H54 (cell line): ENCODE measurements around the gene CD58.

Source experiments
- DNase-seq: peaks from one replicate; pipeline ENCODE4 v3.0.0; 2011; ENCODE audit warnings: low spot score, mixed read lengths; ENCODE audit not compliant: insufficient read length
- FAIRE-seq: peaks from 3 replicates; lab custom pipeline; 2011; peaks lifted over from hg19 to GRCh38; lab: Jason Lieb, UNC
- POLR2A ChIP-seq: IDR thresholded peaks from 2 replicates; pipeline ENCODE4 v1.6.1; 2011; ENCODE audit warnings: low read depth, mild to moderate bottlenecking, low read length

The CD58 gene

DNA sequence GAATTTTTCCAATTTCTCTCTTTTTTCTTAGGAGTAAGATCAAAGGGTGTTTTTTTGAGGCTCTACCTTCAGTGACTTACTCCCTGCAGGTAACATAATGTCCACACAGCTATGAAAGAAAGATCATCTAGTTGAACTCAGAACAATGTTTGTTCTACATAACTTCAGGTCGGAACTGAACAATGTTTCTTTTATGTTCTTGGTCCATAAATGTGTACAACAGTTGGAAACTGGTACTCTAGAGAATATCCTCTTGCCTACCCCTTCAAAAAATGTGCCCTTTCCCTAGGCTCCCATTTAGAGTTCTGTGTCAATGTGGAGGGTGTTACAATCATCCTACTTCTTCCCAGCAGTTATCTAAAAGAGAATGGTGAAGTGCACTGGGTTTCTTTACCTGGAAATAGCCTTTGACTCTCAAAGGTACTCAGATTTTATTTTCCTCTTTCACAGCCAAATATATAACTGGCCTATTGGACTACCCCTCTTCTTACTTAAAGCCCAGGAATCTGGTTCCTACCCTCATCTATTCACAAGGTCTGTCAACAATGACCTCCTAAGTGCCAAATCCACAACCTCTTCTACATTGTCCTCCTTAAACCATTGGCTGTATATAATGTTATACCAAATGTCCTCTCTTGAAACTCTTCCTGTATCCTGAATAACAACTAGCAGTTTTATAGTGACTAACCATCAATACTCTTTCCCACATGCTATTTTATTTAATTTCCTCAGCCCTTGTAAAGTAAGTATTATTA lies 42.3 kb downstream of the CD58 start:
- FAIRE-seq: no peak
- TF ChIP-seq POLR2A: no peak

DNA sequence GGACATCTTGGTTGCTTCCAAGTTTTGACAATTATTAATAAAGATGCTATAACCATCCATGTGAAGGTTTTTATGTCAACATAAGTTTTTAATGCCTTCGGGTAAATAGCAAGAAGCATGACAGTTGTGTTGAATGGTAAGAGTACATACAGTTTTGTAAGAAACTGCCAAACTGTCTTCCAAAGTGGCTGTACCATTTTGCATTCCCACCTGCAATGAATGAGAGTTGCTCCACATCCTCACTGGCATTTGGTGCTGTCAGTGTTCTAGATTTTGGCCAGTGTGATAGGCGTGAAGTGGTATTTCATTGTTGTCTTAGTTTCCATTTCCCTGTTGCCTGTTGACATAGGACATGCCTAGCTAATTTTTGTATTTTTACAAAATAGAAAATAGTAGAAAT lies 45.4 kb downstream of the CD58 start:
- FAIRE-seq (no peak), DNase-seq (no peak)
- TF ChIP-seq POLR2A: no peak

More for the DNA sequence above, 42.3 kb downstream of the CD58 start:
- DNase-seq: no peak

DNA sequence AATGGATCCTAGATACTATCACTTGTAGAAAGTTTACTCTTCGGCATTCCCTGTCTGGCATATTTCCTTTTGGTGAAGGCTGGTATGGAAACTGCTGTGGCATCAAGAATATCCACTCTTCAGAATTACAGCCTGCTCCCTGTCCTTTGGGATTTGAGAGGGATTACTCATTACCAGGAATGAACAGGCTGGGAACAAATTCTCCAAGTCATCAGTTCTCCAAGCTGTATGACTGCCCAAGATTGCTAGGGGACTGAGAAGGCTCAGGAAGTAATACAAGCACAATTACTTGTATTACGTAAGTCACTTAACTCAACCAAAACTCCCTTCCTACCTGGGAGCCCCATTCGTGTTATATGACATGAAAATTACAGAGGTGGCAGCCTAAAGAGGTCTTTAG lies 49.6 kb downstream of the CD58 start:
- FAIRE-seq: peak; percentile 66
- TF ChIP-seq POLR2A: no peak
- no peak for DNase-seq

DNA sequence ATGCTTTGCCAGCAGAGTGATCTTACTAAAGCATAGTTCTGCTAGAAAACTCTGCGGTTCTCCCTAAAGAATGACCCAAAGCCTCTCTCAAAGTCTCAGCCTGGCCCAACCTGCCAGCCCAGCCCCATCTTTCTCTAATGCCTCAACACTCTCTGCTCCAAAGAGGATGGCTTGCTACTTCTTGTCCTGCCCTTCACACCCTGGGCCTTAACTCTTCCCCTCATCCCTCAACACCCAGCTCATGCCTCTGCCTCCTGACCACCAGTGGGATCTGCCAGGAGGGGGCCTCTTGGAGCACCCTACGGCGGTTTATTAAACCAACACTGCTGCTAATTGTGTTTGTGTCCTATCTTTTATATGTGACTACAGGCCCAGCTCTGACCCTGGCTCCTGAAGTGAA lies 52.4 kb downstream of the CD58 start:
- FAIRE-seq (no peak), DNase-seq (no peak)
- TF ChIP-seq POLR2A: no peak

DNA sequence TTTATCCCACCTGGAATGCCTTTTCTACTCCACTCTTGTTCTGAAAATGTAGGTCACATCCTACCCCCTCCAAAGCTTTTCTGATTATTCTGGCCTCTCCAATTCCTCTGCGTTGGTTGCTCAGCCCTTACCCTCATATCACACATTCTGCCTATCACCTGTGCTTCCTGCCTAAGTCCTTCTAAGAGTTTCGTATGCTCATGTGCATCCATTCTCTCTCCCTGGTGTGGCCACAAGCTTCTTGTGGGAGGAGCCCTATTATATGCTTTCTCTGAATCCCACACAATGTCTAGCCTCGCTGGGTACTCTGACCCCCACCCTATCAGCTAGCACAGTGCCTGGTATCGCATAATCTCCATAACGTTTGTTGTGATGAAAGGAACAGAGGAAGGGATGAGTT lies 54.2 kb downstream of the CD58 start:
- DNase-seq (no peak), FAIRE-seq (no peak)

DNA sequence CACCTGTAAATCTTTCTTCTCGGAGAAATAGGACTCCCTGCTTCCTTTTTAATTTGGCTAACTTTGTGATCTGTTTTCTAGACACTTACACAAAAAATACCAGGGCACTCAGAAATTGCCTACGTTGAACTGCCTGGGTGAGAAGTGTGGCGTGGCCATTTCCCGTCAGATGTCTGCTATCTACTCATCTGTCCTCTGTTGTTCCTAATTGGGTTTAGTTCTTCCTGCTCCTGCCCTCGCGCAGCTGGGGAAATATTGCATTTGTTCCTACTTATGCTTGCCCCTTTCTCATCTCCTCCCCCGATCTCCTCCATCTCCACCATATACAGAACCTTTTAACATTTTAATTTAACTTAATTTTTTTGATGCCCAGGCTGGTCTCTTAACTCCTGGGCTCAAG lies 55.1 kb downstream of the CD58 start:
- FAIRE-seq (no peak), DNase-seq (no peak)
- no peak for TF ChIP-seq POLR2A

More for the DNA sequence above, 54.2 kb downstream of the CD58 start:
- TF ChIP-seq POLR2A: no peak

DNA sequence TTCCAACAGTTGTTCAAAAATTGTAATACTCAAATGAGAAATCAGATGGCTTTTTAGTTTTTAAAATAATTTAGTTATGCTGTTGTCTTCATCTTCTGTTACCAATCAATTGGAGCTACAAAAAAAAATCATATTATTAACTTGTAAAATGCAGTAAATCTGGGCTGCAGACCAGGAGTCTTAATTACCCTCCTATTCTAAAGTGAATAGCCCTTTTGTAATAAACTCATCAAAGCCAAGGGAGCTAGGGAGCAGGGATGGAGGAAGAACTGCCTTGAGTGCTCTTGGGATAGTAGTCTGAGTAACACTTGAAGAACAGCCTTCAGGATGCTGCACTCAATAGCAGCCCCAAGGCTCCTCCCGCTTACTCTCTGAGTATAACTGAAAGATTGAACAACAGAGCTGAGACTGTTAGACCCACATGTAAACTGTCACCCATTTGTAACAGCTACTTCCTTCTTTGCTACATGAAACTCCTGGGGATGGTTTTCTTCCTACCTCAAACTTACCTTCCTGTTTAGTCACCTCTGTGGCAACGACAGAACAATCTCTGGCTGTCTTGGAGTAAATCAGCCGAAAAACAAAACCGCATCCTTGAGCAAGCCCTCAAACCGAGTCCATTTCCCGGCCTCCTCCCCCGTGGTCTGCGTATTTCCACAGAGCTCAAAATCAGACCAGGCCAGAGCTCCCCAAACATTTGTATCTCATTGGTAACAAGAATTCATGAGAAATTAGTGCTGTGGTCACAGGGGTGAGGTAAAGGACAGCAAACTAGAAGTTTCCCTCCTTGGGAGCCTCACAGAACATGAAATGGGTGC lies 55.9 kb downstream of the CD58 start:
- TF ChIP-seq POLR2A: no peak
- DNase-seq: no peak
- no peak for FAIRE-seq

- DNase-seq: no peak
- no peak for TF ChIP-seq POLR2A
- FAIRE-seq: no peak
These were observed 56.9 kb downstream of the CD58 start for GRCh38 chr1:116513956-116514355.

GRCh38 chr1:116511459-116512019 lies 59.3 kb downstream of the CD58 start:
- FAIRE-seq: no peak
- no peak for DNase-seq
- no peak for TF ChIP-seq POLR2A

DNA sequence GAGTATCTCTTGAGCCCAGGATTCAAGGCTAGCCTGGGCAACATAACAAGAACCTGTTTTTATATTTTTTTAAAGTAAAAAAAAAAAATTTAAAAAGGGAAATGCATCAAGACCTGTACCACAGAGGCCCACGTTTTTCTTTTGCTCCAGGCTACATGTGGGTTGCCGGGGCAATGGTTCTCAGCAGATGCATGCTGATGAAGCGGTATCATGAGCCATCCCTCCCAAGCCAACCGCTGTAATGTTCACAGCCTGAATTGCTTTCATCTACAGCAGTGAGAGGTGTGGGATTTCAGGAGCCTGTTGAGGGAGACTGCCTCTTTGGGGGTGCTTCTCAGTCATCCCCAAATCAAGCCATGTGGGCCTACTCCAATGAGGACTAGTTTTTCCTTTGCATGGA lies 60.5 kb downstream of the CD58 start:
- TF ChIP-seq POLR2A: no peak
- DNase-seq (no peak), FAIRE-seq (no peak)

DNA sequence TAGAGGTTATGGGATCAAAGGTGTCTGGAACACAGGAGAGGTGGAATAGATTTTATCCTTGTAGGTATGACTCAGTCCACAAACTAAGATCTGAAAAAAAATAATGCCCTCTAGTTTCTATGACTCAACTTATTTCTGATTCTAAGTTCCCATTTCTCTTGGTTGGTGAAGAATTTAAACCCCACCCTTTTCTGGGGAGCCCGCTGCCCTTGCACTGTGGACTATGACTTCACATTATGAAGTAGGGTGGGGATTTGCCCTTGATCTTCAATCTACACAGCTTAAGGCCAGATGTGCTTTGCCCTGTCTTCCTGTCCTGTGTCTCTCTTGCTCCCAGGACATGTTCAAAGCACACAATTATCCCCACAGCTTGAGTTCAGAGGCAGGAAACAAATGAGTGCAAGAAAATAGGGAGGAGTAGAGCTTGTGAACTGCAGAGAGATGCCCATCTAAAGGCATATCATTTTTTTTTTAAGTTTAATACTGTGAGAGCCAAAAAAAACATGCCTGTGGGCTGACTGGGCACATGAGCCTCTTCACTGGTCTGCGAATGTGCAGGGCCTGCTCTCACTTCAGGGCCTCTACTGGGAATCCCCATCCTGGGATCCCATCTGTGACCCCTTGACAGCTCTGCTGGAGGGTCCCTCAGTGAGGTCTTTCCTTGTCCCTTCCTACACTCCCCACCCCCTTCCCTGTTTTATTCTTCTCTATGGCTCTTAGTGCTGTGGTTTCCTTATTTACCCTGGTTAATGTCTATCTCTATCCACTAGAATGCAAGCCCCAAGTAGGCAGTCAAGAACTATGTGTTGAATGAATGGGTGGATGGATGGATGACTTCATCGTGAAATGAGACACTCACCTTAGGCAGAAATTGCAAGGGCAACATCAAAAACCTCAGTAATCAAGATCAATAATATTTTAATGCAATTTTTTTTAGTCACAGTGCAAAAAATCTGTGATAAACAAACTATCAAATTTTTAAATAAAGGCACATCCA lies 61.5 kb downstream of the CD58 start:
- peak; percentile 55 for FAIRE-seq
- TF ChIP-seq POLR2A: no peak
- DNase-seq: peak; percentile 50

GRCh38 chr1:116508085-116508983 lies 62.5 kb downstream of the CD58 start:
- FAIRE-seq (no peak), DNase-seq (no peak)
- TF ChIP-seq POLR2A: no peak

DNA sequence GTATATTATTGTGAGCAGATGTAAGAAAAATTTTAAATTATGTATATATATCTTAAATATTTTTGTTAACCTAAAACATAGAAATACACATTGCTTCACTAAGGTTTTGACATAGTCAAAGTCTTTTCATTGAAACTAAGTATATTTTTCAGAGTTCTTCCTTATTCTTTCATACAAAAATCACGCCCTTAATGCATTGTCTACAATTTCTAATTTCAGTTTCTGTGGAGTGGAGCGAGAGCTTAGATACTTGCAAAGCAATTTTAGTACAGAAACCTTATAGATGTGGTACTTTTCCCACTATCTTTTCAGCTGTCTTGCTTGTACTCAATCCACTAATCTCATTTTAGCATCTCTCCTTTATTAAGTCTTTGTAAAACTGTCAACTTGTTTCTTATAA lies 63.2 kb downstream of the CD58 start:
- FAIRE-seq (no peak), DNase-seq (no peak)
- no peak for TF ChIP-seq POLR2A
